ENCODE results near the gene MAS1.
"Not testable (repeated sequence)": the region's sequence is repeated elsewhere in the genome, so short reads cannot be mapped to it uniquely, and the experiment has no call there.

Gene MAS1

GRCh38 chr6:159890792-159891191, at the start of gene MAS1:
Gene MAS1 (plus strand): TSS chr6:159890988. CDS start chr6:159906956, 15,968 bp downstream.
- FAIRE-seq: no peak

- no peak for FAIRE-seq
Observed at GRCh38 chr6:159842035-159842434, 48.8 kb upstream of the MAS1 start.

GRCh38 chr6:159844737-159845645, 45.8 kb upstream of the MAS1 start:
- no peak for FAIRE-seq

GRCh38 chr6:159848552-159848951, 42.2 kb upstream of the MAS1 start:
- FAIRE-seq: not testable (repeated sequence)

GRCh38 chr6:159849851-159850250, 40.9 kb upstream of the MAS1 start:
- not testable (repeated sequence) for FAIRE-seq

GRCh38 chr6:159852877-159853276, 37.9 kb upstream of the MAS1 start:
- FAIRE-seq: no peak

GRCh38 chr6:159853754-159854153, 37.0 kb upstream of the MAS1 start:
- FAIRE-seq: no peak

GRCh38 chr6:159854959-159855358, 35.8 kb upstream of the MAS1 start:
- no peak for FAIRE-seq

- FAIRE-seq: no peak
Observed at GRCh38 chr6:159858259-159858658, 32.5 kb upstream of the MAS1 start.

GRCh38 chr6:159860482-159860881, 30.3 kb upstream of the MAS1 start:
- FAIRE-seq: no peak

- FAIRE-seq: no peak
Observed at GRCh38 chr6:159862103-159862502, 28.7 kb upstream of the MAS1 start.

GRCh38 chr6:159863341-159863740, 27.4 kb upstream of the MAS1 start:
- peak; percentile 61 for FAIRE-seq

GRCh38 chr6:159865226-159865920, 25.4 kb upstream of the MAS1 start:
- FAIRE-seq: no peak

GRCh38 chr6:159866286-159867247, 24.2 kb upstream of the MAS1 start:
- no peak for FAIRE-seq

- FAIRE-seq: no peak
Observed at GRCh38 chr6:159871241-159871640, 19.5 kb upstream of the MAS1 start.

- no peak for FAIRE-seq
Observed at GRCh38 chr6:159871906-159872305, 18.9 kb upstream of the MAS1 start.

- FAIRE-seq: no peak
Observed at GRCh38 chr6:159874435-159874834, 16.4 kb upstream of the MAS1 start.

- no peak for FAIRE-seq
Observed at GRCh38 chr6:159875194-159875593, 15.6 kb upstream of the MAS1 start.

GRCh38 chr6:159876242-159876641, 14.5 kb upstream of the MAS1 start:
- no peak for FAIRE-seq

- FAIRE-seq: no peak
Observed at GRCh38 chr6:159877256-159877808, 13.5 kb upstream of the MAS1 start.

- no peak for FAIRE-seq
Observed at GRCh38 chr6:159878341-159878740, 12.4 kb upstream of the MAS1 start.

- FAIRE-seq: no peak
Observed at GRCh38 chr6:159879856-159880255, 10.9 kb upstream of the MAS1 start.
